ENCODE data around the gene ALOX12B. TPM values are rescaled to one million over a fixed set of nuclear protein-coding genes. Genes with fewer than 3 reads are reported as not detected.
A peak's percentile ranks its signal among the peaks of the same experiment; 100 is the strongest.

ALOX12B gene
- polyA plus RNA-seq, 3 donors from 2014 or later = 0.17 TPM; not detected in 2

DNA sequence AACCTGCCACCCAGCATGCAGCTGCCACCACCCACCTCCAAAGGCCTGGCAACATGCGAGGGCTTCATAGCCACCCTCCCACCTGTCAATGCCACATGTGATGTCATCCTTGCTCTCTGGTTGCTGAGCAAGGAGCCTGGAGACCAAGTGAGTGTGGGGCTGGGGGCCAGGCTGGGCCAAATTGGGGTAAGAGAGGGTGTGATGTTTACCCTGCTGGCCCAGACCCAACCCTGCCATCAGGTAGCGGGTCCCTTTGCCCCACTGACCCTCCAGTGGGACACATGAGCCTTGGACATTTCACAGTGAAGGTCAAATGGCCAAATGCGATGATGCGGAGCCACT lies 39.8 kb downstream of the ALOX12B start:
- Mint-ChIP-seq H3K4me3 (no peak overlapping the region), H3K9me3 (no peaks in the 10 kb centered on the region), H3K36me3 (no peaks in the 10 kb centered on the region), H3K27ac (no peak overlapping the region), H3K4me1 (no peaks in the 10 kb centered on the region), H3K27me3 (ENCODE audit: low read depth in 3 of 3) (peaks cover 3 to 4% (median 3%) of the 10 kb centered on the region in 3 donors)
- no peak for DNase-seq

DNA sequence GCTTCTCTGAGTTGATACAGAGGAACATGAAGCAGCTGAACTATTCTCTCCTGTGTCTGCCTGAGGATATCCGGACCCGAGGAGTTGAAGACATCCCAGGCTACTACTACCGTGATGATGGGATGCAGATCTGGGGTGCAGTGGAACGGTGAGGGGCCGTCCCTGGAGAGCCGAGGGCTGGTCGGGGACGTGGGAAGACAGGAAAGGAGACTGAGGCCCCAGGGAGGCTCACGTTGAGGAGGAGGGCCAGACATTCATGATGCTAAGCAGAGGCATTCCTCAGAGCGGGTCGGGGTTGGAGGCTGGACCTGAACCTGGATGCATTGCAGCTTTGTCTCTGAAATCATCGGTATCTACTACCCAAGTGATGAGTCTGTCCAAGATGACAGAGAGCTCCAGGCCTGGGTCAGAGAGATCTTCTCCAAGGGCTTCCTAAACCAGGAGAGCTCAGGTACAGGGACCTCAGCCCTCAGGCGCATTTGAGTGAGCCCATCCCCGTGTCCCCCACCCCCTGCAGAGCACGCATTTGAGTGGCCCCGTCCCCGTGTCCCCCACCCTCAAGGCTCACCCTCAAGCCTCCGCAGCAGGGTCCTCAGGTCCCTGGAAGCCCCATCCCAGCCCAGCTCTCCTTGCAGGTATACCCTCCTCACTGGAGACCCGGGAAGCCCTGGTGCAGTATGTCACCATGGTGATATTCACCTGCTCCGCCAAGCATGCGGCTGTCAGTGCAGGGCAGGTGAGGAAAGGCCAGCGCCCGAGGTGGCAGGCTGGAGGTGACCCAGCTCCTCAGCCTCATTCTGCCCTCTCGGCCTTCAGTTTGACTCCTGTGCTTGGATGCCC lies 40.4 kb downstream of the ALOX12B start:
- Mint-ChIP-seq H3K4me3 (no peak overlapping the region), H3K27me3 (ENCODE audit: low read depth in 3 of 3) (peaks cover 3 to 4% (median 3%) of the 10 kb centered on the region in 3 donors), H3K27ac (peak overlapping the region in 1 of 6 donors; percentile 16), H3K4me1 (no peaks in the 10 kb centered on the region), H3K36me3 (no peaks in the 10 kb centered on the region), H3K9me3 (no peaks in the 10 kb centered on the region)
- DNase-seq = no peak

GRCh38 chr17:8046306-8046928 lies 41.1 kb downstream of the ALOX12B start:
- H3K4me3 Mint-ChIP-seq = no peak overlapping the region
- H3K27ac Mint-ChIP-seq = peak overlapping the region in 1 of 6 donors; percentile 16
- H3K4me1 Mint-ChIP-seq = peaks cover 0 to 3% of the 10 kb centered on the region in 2 donors
- H3K36me3 Mint-ChIP-seq = no peaks in the 10 kb centered on the region
- peaks cover 0 to 4% (median 3%) of the 10 kb centered on the region in 3 donors for H3K27me3 Mint-ChIP-seq (ENCODE audit: low read depth in 3 of 3)
- no peak for DNase-seq
- no peaks in the 10 kb centered on the region for H3K9me3 Mint-ChIP-seq

- Mint-ChIP-seq H3K4me1 (peaks cover 0 to 8% of the 10 kb centered on the region in 2 donors), H3K4me3 (no peak overlapping the region), H3K36me3 (no peaks in the 10 kb centered on the region), H3K27ac (no peak overlapping the region), H3K27me3 (ENCODE audit: low read depth in 3 of 3) (peaks cover 2 to 10% (median 4%) of the 10 kb centered on the region in 3 donors), H3K9me3 (no peaks in the 10 kb centered on the region)
- DNase-seq = no peak
These were observed 42.4 kb downstream of the ALOX12B start for GRCh38 chr17:8044819-8045810.

GRCh38 chr17:8041979-8042378 lies 45.5 kb downstream of the ALOX12B start:
- H3K36me3 Mint-ChIP-seq = peaks cover 0 to 3% (median 0%) of the 10 kb centered on the region in 3 donors
- DNase-seq = no peak
- H3K4me1 Mint-ChIP-seq = peaks cover 0 to 8% of the 10 kb centered on the region in 2 donors
- peaks cover 0 to 3% (median 0%) of the 10 kb centered on the region in 6 donors for H3K9me3 Mint-ChIP-seq
- H3K4me3 Mint-ChIP-seq = no peak overlapping the region
- H3K27me3 Mint-ChIP-seq (ENCODE audit: low read depth in 3 of 3) = peaks cover 4 to 22% (median 9%) of the 10 kb centered on the region in 3 donors
- no peak overlapping the region for H3K27ac Mint-ChIP-seq

DNA sequence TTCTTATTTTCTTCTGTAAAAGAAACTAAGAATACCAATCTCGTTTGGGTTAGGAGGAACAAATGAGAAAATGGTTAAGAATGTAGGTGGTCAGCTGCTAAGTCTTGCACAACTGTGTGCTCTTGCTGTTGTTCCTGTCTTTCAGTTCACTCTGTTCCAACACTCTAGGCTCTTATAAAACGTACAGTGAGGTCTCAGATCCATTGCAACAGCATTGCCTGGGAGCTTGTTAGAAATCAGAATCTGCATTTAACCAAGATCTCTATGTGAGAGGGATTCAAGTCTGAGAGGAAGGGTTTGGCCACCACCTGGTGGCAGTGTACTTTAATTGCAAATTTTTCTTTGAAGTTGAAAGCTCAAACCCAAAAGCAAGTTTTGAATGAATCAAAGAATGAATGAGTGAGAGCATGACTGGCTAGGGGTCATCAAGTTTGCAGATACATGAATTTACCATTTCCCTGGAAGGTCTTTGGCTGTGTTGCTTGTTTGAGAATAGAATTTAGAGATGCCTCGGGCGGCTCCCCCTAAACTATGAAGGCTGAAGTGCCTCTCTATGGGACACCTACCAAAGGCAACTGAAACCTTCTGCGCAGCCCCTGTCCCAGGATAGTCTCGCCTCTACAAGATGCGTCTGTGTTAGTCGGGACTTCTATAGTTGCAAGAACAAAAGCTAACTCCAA lies 46.1 kb downstream of the ALOX12B start:
- H3K36me3 Mint-ChIP-seq = peaks cover 0 to 3% (median 0%) of the 10 kb centered on the region in 3 donors
- no peak overlapping the region for H3K27ac Mint-ChIP-seq
- DNase-seq = peak; percentile 18 to 46 (median 45)
- no peak overlapping the region for H3K4me3 Mint-ChIP-seq
- H3K4me1 Mint-ChIP-seq = peaks cover 0 to 8% of the 10 kb centered on the region in 2 donors
- peaks cover 0 to 3% (median 0%) of the 10 kb centered on the region in 6 donors for H3K9me3 Mint-ChIP-seq
- peaks cover 4 to 22% (median 9%) of the 10 kb centered on the region in 3 donors for H3K27me3 Mint-ChIP-seq (ENCODE audit: low read depth in 3 of 3)

GRCh38 chr17:8039611-8040168 lies 47.8 kb downstream of the ALOX12B start:
- Mint-ChIP-seq H3K27ac (no peak overlapping the region), H3K36me3 (peaks cover 0 to 3% (median 0%) of the 10 kb centered on the region in 3 donors), H3K4me3 (no peak overlapping the region), H3K4me1 (peaks cover 0 to 8% of the 10 kb centered on the region in 2 donors), H3K27me3 (ENCODE audit: low read depth in 3 of 3) (peaks cover 0 to 21% (median 10%) of the 10 kb centered on the region in 3 donors), H3K9me3 (peaks cover 0 to 3% (median 0%) of the 10 kb centered on the region in 6 donors)
- DNase-seq = no peak

DNA sequence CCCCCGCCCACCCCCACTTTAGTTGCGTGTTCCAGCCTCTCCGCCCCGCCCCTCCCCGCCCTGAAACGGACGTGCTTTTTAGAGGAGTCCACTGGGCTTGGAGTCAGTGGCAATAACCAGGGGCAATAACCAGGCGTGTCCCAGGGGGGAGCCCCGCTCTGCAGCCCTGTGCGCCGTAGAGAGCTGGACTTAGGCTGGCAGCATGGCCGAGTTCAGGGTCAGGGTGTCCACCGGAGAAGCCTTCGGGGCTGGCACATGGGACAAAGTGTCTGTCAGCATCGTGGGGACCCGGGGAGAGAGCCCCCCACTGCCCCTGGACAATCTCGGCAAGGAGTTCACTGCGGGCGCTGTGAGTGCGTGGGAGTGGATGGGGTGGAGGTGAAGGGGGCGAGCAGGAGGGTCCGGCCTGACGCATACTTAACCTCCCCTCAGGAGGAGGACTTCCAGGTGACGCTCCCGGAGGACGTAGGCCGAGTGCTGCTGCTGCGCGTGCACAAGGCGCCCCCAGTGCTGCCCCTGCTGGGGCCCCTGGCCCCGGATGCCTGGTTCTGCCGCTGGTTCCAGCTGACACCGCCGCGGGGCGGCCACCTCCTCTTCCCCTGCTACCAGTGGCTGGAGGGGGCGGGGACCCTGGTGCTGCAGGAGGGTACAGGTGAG lies 48.4 kb downstream of the ALOX12B start, which contains the start of gene ALOX15B:
ALOX15B (plus strand) TSS at position 106 of the 657 bp plus-strand sequence; CDS start at position 203, 97 bp downstream.
- Mint-ChIP-seq H3K4me1 (peaks cover 0 to 8% of the 10 kb centered on the region in 2 donors), H3K27ac (no peak within 1 kb of the TSS), H3K27me3 (ENCODE audit: low read depth in 3 of 3) (peaks cover 0 to 22% (median 11%) of the 10 kb centered on the region in 3 donors), H3K36me3 (peaks cover 0 to 3% (median 0%) of the 10 kb centered on the region in 3 donors), H3K9me3 (peaks cover 0 to 3% (median 0%) of the 10 kb centered on the region in 6 donors), H3K4me3 (no peak within 1 kb of the TSS)
- DNase-seq = no peak

- H3K9me3 Mint-ChIP-seq = peaks cover 0 to 2% (median 0%) of the 10 kb centered on the region in 6 donors
- no peaks in the 10 kb centered on the region for H3K4me1 Mint-ChIP-seq
- H3K27me3 Mint-ChIP-seq (ENCODE audit: low read depth in 3 of 3) = peaks cover 4 to 8% (median 8%) of the 10 kb centered on the region in 3 donors
- DNase-seq = no peak
- H3K27ac Mint-ChIP-seq = no peak overlapping the region
- no peak overlapping the region for H3K4me3 Mint-ChIP-seq
- no peaks in the 10 kb centered on the region for H3K36me3 Mint-ChIP-seq
These were observed 55.1 kb downstream of the ALOX12B start for GRCh38 chr17:8032442-8032841.

- no peak overlapping the region for H3K27ac Mint-ChIP-seq
- H3K27me3 Mint-ChIP-seq (ENCODE audit: low read depth in 3 of 3) = peaks cover 7 to 8% (median 8%) of the 10 kb centered on the region in 3 donors
These were observed 55.6 kb downstream of the ALOX12B start for GRCh38 chr17:8031950-8032349.

DNA sequence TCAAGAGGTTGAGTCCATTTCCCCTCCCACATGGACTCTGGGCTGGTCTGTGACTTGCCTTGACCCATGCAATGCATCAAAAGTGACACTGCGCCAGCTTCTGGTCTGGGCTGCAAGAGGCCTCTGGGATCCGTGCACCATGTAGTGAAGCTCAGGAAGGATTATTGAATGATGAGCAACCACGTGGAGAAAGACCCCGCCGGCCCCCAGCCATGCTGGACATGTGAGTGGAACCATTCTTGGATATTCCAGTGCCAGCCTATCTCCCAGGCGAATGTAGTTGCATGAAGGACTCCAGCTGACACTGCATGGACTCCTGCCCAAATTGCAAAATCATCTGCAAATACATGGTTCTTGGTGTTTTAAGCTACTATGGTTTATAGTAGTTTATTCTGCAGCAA lies 56.3 kb downstream of the ALOX12B start:
- Mint-ChIP-seq H3K36me3 (no peaks in the 10 kb centered on the region), H3K4me1 (no peaks in the 10 kb centered on the region), H3K27ac (no peak overlapping the region), H3K4me3 (no peak overlapping the region), H3K9me3 (no peaks in the 10 kb centered on the region), H3K27me3 (ENCODE audit: low read depth in 3 of 3) (peaks cover 7 to 9% (median 8%) of the 10 kb centered on the region in 3 donors)
- DNase-seq = no peak

More at GRCh38 chr17:8031950-8032349, 55.6 kb downstream of the ALOX12B start:
- DNase-seq = no peak
- Mint-ChIP-seq H3K4me1 (no peaks in the 10 kb centered on the region), H3K9me3 (no peaks in the 10 kb centered on the region), H3K36me3 (no peaks in the 10 kb centered on the region), H3K4me3 (no peak overlapping the region)

DNA sequence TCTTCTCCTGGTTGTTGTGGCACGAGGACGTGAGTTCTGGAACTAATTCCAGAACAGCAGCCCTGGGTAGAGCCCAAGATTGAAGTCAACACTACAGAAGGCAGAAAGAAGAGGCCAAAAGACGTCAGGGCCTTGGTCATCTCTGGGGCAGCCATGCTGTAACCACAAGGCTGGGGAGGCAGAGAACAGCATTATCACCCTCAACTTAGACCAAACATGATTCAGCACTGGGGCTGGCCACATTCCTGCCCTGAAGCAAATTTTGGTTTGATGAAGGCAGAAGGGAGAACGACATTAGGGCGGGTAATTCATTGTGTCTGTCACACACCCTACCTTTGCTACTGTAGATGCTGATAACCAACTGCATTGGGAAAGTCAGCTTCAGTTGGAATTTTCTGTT lies 58.4 kb downstream of the ALOX12B start:
- Mint-ChIP-seq H3K27ac (no peak overlapping the region), H3K36me3 (no peaks in the 10 kb centered on the region), H3K4me1 (no peaks in the 10 kb centered on the region), H3K9me3 (no peaks in the 10 kb centered on the region), H3K27me3 (ENCODE audit: low read depth in 3 of 3) (peaks cover 4 to 11% (median 10%) of the 10 kb centered on the region in 3 donors), H3K4me3 (no peak overlapping the region)
- DNase-seq = no peak
